Tibial nerve (tissue), 4 donors: ENCODE results near the gene KATNAL2. TPM values are rescaled to one million over a fixed set of nuclear protein-coding genes. Genes with fewer than 3 reads are reported as not detected.
"Not testable (repeated sequence)": the region's sequence is repeated elsewhere in the genome, so short reads cannot be mapped to it uniquely, and the experiment has no call there.

Source experiments
- DNase-seq, 2 donors: peaks; one replicate each; pipeline ENCODE4 v3.0.0-alpha.2; 2019; ENCODE audit warnings: low spot score in 2 of 2
- H3K27ac ChIP-seq, 4 donors: fragments of 200-600 bp; sonication (generic) in 3 of 4; one replicate each; pipeline ENCODE4 v1.5.1; 2017 to 2019; ENCODE audit warnings: mild to moderate bottlenecking in 1 of 4
- H3K27me3 ChIP-seq, 2 donors: fragments of 200-600 bp; sonication (generic) in 1 of 2; one replicate each; pipeline versions ENCODE4 v1.5.1 to v1.6.0; 2017 to 2019
- H3K36me3 ChIP-seq, 3 donors: fragments of 200-600 bp; sonication (generic); one replicate each; pipeline ENCODE4 v1.5.1; 2018 to 2019
- H3K4me1 ChIP-seq, 4 donors: fragments of 200-600 bp; sonication (generic) in 3 of 4; one replicate each; pipeline ENCODE4 v1.5.1; 2017 to 2019
- H3K4me3 ChIP-seq, 4 donors: fragments of 200-600 bp; sonication (generic) in 3 of 4; one replicate each; pipeline ENCODE4 v1.5.1; 2017 to 2019; ENCODE audit warnings: mild to moderate bottlenecking in 1 of 4, moderate library complexity in 1 of 4
- H3K9me3 ChIP-seq, 4 donors: fragments of 200-600 bp; sonication (generic) in 3 of 4; one replicate each; pipeline ENCODE4 v1.5.1; 2017 to 2019
- CTCF ChIP-seq, 5 experiments: fragments of 200-600 bp in 3 of 5; fragments of 450-650 bp in 2 of 5; sonication (generic) in 3 of 5; IDR thresholded peaks; one replicate each; pipeline ENCODE4 v1.5.1; 2016 to 2019; ENCODE audit warnings: antibody characterized with exemption in 5 of 5, mild to moderate bottlenecking in 3 of 5, moderate library complexity in 2 of 5
- EP300 ChIP-seq, 2 donors: sonication (generic); formaldehyde crosslinking; IDR thresholded peaks; one replicate each; pipeline ENCODE4 v1.6.1; 2017; ENCODE audit warnings: antibody characterized with exemption in 2 of 2, mild to moderate bottlenecking in 1 of 2
- POLR2A ChIP-seq, 2 donors: fragments of 450-650 bp; IDR thresholded peaks; one replicate each; pipeline ENCODE4 v1.6.1; 2017; ENCODE audit warnings: antibody characterized with exemption in 2 of 2, mild to moderate bottlenecking in 2 of 2, moderate library complexity in 2 of 2
- WGBS, 2 donors: methylation state at CpG; one replicate each; pipeline ENCODE4 v1.1.5; 2018; 5-methylcytosine and 5-hydroxymethylcytosine counted together
- total RNA-seq, 4 donors: library from RNA; depleted of rRNA; stranded (reverse); fragments of >200 nt; gene quantifications; one replicate each; pipeline ENCODE4 v1.1.0, GENCODE V29; 2016

The KATNAL2 gene
- total RNA-seq, 4 donors from 2014 or later = 2.4 to 11.7 (median 7.8) TPM

- no peaks in the 10 kb centered on the region for H3K36me3 ChIP-seq
- no peak for DNase-seq
- H3K9me3 ChIP-seq = peaks cover 0 to 25% (median 0%) of the 10 kb centered on the region in 4 donors
- H3K4me3 ChIP-seq = no peak overlapping the region
- TF ChIP-seq EP300 (IDR thresholded peaks at IDR 0.05) (no peak), CTCF (IDR thresholded peaks at IDR 0.05) (no peak), POLR2A (IDR thresholded peaks at IDR 0.05) (no peak)
- whole genome bisulfite sequencing, 2 donors = 91 to 92% methylated on average over 13 to 19 of the region's 19 CpGs
- H3K4me1 ChIP-seq = no peaks in the 10 kb centered on the region
- no peak overlapping the region for H3K27ac ChIP-seq
- H3K27me3 ChIP-seq = no peaks in the 10 kb centered on the region
Observed at GRCh38 chr18:47032945-47033344, 115.5 kb downstream of the KATNAL2 start.

GRCh38 chr18:47034591-47034990 is 117.2 kb downstream of the KATNAL2 start:
- H3K4me1 ChIP-seq, H3K4me3 ChIP-seq, DNase-seq, H3K27me3 ChIP-seq, H3K27ac ChIP-seq, H3K36me3 ChIP-seq: not testable (repeated sequence)
- H3K9me3 ChIP-seq = peaks cover 0 to 23% (median 0%) of the 10 kb centered on the region in 4 donors
- WGBS, 2 donors = 92 to 97% methylated on average over 9 to 27 of the region's 28 CpGs

- Histone ChIP-seq H3K27me3 (no peaks in the 10 kb centered on the region), H3K4me3 (no peak within 1 kb of the TSS), H3K9me3 (peaks cover 0 to 23% (median 0%) of the 10 kb centered on the region in 4 donors), H3K27ac (no peak within 1 kb of the TSS), H3K36me3 (no peaks in the 10 kb centered on the region), H3K4me1 (no peaks in the 10 kb centered on the region)
- DNase-seq = no peak
- 90% methylated on average over 19 to 25 of the region's 29 CpGs for WGBS, 2 donors
- TF ChIP-seq CTCF (IDR thresholded peaks at IDR 0.05) (no peak), POLR2A (IDR thresholded peaks at IDR 0.05) (no peak), EP300 (IDR thresholded peaks at IDR 0.05) (no peak)
Observed at GRCh38 chr18:47035156-47035671, 117.8 kb downstream of the KATNAL2 start, which contains the start of gene ELOA2. ELOA2 (minus strand) TSS chr18:47035621; CDS start chr18:47035264, 357 bp downstream.

- no peak for DNase-seq
- Histone ChIP-seq H3K27me3 (no peaks in the 10 kb centered on the region), H3K27ac (no peak overlapping the region), H3K4me1 (no peaks in the 10 kb centered on the region), H3K4me3 (no peak overlapping the region), H3K36me3 (no peaks in the 10 kb centered on the region), H3K9me3 (peaks cover 0 to 23% (median 0%) of the 10 kb centered on the region in 4 donors)
- 85 to 87% methylated on average over 2 of the region's 2 CpGs for WGBS, 2 donors
- no peak for TF ChIP-seq EP300 (IDR thresholded peaks at IDR 0.05)
- peak in 1 of 5 experiments; percentile 9 for TF ChIP-seq CTCF (IDR thresholded peaks at IDR 0.05)
Observed at GRCh38 chr18:47036298-47036874, 119.0 kb downstream of the KATNAL2 start.

GRCh38 chr18:47036927-47037578 is 119.7 kb downstream of the KATNAL2 start:
- DNase-seq = no peak
- H3K4me1 ChIP-seq = no peaks in the 10 kb centered on the region
- H3K4me3 ChIP-seq = no peak overlapping the region
- H3K27ac ChIP-seq = no peak overlapping the region
- peaks cover 0 to 20% (median 0%) of the 10 kb centered on the region in 4 donors for H3K9me3 ChIP-seq
- H3K36me3 ChIP-seq = no peaks in the 10 kb centered on the region
- WGBS, 2 donors = 86 to 89% methylated on average over 3 of the region's 3 CpGs
- H3K27me3 ChIP-seq = no peaks in the 10 kb centered on the region
- TF ChIP-seq POLR2A (IDR thresholded peaks at IDR 0.05) (no peak), CTCF (IDR thresholded peaks at IDR 0.05) (no peak), EP300 (IDR thresholded peaks at IDR 0.05) (no peak)
